Measurements from ENCODE around the gene LRP11. TPM values are rescaled to one million over a fixed set of nuclear protein-coding genes. Genes with fewer than 3 reads are reported as not detected.
"Not testable (repeated sequence)": the region's sequence is repeated elsewhere in the genome, so short reads cannot be mapped to it uniquely, and the experiment has no call there.

LRP11 gene
- total and polyA plus RNA-seq, 3 donors from 2014 or later: 16.8 to 44.7 (median 28.8) TPM

GRCh38 chr6:149869275-149869892 is 5.2 kb upstream of the LRP11 start:
- H3K27ac ChIP-seq: no peak overlapping the region
- TF ChIP-seq CTCF (IDR thresholded peaks at IDR 0.05): no peak
- TF ChIP-seq POLR2A (IDR thresholded peaks at IDR 0.05): no peak
- DNase-seq: no peak
- no peak overlapping the region for H3K4me3 ChIP-seq
- H3K36me3 ChIP-seq (ENCODE audit: low read depth, missing control alignments): no peaks in the 10 kb centered on the region
- no peaks in the 10 kb centered on the region for H3K27me3 ChIP-seq
- H3K4me1 ChIP-seq: peaks cover 5% of the 10 kb centered on the region
- H3K9me3 ChIP-seq: no peaks in the 10 kb centered on the region
- intact Hi-C loops (cut with DNase I; ENCODE audit: low total_unique reads): no loop called here
- 72 to 81% methylated on average over 10 of the region's 10 CpGs for WGBS, 2 donors

- Histone ChIP-seq H3K9me3 (no peaks in the 10 kb centered on the region), H3K4me3 (no peak overlapping the region), H3K27me3 (no peaks in the 10 kb centered on the region), H3K36me3 (ENCODE audit: low read depth, missing control alignments) (no peaks in the 10 kb centered on the region), H3K4me1 (peaks cover 5% of the 10 kb centered on the region), H3K27ac (no peak overlapping the region)
- TF ChIP-seq POLR2A (IDR thresholded peaks at IDR 0.05) (no peak), CTCF (IDR thresholded peaks at IDR 0.05) (no peak)
- intact Hi-C loops (cut with DNase I; ENCODE audit: low total_unique reads): no loop called here
- 66 to 69% methylated on average over 4 of the region's 4 CpGs for WGBS, 2 donors
- DNase-seq: no peak
Observed at GRCh38 chr6:149867876-149868640, 3.9 kb upstream of the LRP11 start.

GRCh38 chr6:149864578-149865535 is 698 bp upstream of the LRP11 start:
- Histone ChIP-seq H3K27me3 (no peaks in the 10 kb centered on the region), H3K4me1 (peaks cover 10% of the 10 kb centered on the region), H3K27ac (peak overlapping the region; percentile 87 to 92), H3K36me3 (ENCODE audit: low read depth, missing control alignments) (no peaks in the 10 kb centered on the region), H3K4me3 (peak overlapping the region; percentile 80 to 86), H3K9me3 (no peaks in the 10 kb centered on the region)
- intact Hi-C loops (cut with DNase I; ENCODE audit: low total_unique reads): no loop called here
- 7 to 11% methylated on average over 22 to 23 of the region's 23 CpGs for WGBS, 2 donors
- peak; percentile 41 to 70 (median 50) for TF ChIP-seq CTCF (IDR thresholded peaks at IDR 0.05)
- TF ChIP-seq POLR2A (IDR thresholded peaks at IDR 0.05): no peak
- peak; percentile 61 for DNase-seq

- H3K36me3 ChIP-seq (ENCODE audit: low read depth, missing control alignments): no peaks in the 10 kb centered on the region
- no peaks in the 10 kb centered on the region for H3K9me3 ChIP-seq
- TF ChIP-seq POLR2A (IDR thresholded peaks at IDR 0.05) (no peak), CTCF (IDR thresholded peaks at IDR 0.05) (no peak)
- WGBS, 2 donors: 1% methylated on average over 17 to 69 of the region's 69 CpGs
- peak overlapping the region; percentile 80 to 86 for H3K4me3 ChIP-seq
- DNase-seq: peak; percentile 78
- H3K4me1 ChIP-seq: peaks cover 10% of the 10 kb centered on the region
- H3K27me3 ChIP-seq: no peaks in the 10 kb centered on the region
- intact Hi-C loops (cut with DNase I; ENCODE audit: low total_unique reads): no loop called here
- peak overlapping the region; percentile 87 to 92 for H3K27ac ChIP-seq
Observed at GRCh38 chr6:149862922-149863697, 1.0 kb downstream of the LRP11 start.

GRCh38 chr6:149862424-149862738 is 1.8 kb downstream of the LRP11 start:
- 59 to 84% methylated on average over 12 of the region's 12 CpGs for WGBS, 2 donors
- H3K9me3 ChIP-seq; H3K36me3 ChIP-seq (ENCODE audit: low read depth, missing control alignments); H3K27me3 ChIP-seq; H3K4me1 ChIP-seq; DNase-seq; H3K27ac ChIP-seq; intact Hi-C loops (cut with DNase I; ENCODE audit: low total_unique reads): not testable (repeated sequence)
- peak overlapping the region in 1 of 2 donors; percentile 80 for H3K4me3 ChIP-seq
